GM21529 (cell line): Measurements from ENCODE around the gene AP1G2.
A peak's percentile ranks its signal among the peaks of the same experiment; 100 is the strongest.
"Not testable (repeated sequence)": the region's sequence is repeated elsewhere in the genome, so short reads cannot be mapped to it uniquely, and the experiment has no call there.

Experiments used
- ATAC-seq: cut with Tn5 transposase; IDR thresholded peaks from one replicate; pipeline ENCODE4 v1.9.1; 2021; ENCODE audit not compliant: unreplicated experiment

Gene AP1G2

DNA sequence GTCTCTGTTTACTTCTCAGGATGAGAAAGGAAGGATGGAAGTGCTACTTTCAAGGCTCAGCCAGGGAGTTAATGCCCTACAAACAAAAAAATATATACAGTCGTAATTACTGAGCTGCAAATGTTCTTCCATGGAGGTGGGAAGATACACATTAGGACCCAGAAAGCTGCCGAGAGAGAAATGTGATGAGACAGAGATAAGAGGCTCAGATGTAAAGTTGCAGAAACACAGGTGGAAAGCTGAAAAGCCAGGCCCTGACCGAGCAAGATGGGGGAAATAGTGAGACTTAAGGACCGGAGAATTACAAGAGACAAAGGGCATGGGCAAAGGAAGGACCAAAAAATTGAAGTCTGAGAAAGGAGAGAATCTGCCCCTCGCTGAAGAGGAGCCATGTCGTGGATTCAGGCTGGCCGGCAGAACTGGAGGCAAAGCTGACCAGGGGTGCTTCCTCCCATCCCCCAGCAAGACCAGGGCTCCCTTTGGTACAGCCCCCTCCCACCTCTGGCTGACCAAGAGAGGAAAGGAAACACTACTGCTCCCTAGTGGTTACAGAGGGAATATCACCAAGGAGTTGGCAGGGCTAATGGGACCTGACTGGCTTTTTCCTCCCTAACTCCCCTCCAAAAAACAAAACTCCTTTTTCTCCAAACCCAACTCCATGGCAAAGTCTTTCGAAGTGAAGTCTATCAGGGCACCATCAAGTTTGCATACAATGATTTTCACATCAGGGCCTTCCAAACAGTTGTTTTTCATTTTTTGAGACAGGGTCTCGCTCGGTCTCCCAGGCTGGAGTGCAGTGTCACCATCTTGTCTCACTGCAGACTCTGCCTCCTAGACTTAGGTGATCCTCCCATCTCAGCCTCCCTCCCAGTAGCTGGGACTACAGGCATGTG is 28.1 kb downstream of the AP1G2 start:
- peak; percentile 65 for ATAC-seq

- ATAC-seq: no peak
Measured at GRCh38 chr14:23538785-23539184, 28.8 kb downstream of the AP1G2 start.

DNA sequence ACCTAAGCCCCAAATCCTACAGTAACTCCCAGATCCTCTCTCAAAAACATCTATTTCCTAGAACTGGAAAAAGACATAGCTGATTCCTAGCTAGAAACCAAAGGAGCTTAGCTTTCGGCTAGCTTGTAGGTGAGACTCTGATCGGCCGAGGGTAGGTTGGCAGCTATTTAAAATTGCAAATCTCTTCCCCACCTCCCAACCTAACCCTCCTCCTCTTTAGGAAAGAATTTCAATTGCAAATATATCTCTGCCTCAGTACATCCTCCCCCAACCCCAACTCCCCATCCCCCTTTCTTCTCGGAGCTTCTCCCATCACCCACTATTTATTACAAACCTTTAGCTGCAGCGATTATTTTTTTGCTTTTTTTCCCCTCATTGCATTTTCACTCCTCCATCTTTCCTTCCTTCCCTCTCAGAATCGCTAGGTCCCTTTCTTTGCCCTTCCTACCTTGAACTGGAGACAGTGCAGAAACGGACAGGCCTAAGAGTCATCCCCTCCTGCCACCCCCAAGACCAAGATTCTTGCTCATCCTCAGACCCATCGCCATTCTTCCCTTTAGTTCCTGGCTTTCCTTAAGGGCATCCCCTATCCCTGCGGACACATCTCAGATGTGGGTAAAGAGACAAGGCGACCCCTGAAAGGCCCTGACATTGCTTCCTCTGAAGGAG is 29.4 kb downstream of the AP1G2 start:
- no peak for ATAC-seq

DNA sequence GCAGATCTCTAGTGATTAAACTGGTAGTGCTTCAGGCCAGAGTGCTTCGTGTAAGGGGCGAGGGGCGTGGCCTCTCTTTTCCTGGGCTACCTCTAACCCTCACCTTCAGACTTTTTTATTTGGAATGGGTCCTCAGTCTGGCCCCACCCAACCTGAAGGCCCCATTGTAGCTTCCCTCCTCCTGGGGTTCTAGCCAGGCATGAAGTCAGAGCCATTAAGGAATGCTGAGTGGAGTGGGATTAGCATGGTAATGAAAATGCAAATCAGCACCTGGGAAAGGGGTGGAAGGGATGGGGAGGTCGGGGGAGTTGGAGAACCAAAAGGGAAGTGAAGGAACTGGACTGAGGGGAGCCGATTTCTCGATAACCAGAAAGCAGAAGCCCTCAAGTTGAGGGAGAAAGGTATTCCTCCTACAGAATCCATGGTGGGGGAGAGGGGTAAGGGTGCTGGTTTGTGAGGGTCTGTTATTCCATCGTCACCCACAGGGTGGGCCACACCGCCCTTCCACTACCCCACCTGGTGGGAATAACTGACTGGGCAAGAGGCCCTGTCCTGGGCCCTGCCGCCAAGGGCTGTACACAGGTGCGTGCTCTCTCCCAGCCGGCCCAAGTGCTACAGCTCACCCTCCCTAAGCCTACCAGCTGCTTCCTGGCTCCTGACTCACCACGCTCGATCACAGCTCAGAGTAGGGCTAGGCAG is 30.1 kb downstream of the AP1G2 start:
- no peak for ATAC-seq

DNA sequence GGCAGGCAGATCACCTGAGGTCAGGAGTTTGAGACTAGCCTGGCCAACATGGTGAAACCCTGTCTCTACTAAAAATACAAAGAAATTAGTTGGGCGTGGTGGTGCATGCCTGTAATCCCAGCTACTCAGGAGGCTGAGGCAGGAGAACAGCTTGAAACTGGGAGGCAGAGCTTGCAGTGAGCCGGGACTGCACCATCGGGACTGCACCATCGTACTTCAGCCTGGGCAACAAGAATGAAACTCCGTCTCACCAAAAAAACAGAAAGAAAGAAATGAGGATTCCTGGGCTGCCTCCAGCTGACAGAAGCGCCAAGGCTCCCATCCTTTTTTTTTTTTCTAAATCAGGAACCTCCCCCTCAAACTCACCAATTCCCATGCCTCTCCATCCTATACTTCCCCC is 30.7 kb downstream of the AP1G2 start:
- not testable (repeated sequence) for ATAC-seq

- ATAC-seq: no peak
Measured at GRCh38 chr14:23536494-23536893, 31.1 kb downstream of the AP1G2 start.

DNA sequence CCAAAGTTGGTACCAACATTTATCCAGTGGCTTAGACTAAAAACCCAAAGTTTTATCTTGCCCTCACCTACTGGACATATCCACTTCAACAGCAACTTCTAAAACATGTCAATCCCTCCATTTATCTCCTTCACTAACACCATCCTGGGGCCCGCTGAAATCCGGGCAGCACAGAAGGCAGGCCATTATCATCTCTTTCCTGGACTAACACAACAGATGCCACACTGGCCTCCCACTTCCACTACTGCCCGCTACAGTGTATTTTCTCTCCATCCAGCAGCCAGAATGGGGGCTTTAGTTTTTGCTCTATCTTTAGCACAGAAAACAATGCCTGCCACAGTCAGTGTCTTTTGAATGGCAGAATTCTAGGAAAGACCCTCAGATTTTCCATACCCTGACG is 31.6 kb downstream of the AP1G2 start:
- no peak for ATAC-seq

DNA sequence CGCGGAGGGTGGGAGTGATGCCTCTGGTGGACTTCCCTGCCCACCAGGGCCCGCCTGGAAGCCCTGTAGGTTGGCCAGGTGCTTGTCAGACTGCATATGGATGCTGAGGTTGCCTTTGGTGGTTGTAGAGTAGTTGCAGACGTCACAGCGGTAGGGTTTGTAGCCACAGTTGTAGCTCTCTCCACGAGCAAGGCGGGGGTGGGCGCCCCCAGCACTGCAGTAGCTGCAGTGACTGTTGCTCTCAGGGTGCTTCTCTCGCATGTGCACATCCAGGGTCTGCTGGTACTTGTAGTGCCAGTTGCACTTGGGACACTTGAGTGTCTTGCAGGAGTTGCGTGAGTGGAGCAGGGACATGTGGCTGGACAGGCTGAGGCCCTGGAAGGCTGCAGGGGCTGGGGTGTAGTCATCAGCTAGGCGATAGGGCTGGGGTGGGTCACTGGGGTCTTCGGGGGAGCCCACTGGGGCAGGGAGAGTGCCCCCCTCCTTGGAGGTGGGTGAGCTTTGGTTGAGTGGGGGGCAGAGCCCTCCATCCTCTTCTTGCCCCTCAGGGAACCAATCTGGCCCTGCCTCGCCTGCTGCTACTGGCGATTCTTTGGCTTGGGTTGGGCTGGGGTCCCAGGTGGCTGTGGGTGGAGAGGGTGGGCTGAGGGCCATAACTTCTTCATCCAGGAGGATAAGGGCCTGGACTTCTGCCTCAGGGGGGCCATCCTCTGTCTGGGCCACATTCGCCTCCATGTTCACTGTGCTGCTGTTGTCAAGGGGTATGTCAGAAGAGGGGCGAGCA is 33.7 kb downstream of the AP1G2 start:
- no peak for ATAC-seq

DNA sequence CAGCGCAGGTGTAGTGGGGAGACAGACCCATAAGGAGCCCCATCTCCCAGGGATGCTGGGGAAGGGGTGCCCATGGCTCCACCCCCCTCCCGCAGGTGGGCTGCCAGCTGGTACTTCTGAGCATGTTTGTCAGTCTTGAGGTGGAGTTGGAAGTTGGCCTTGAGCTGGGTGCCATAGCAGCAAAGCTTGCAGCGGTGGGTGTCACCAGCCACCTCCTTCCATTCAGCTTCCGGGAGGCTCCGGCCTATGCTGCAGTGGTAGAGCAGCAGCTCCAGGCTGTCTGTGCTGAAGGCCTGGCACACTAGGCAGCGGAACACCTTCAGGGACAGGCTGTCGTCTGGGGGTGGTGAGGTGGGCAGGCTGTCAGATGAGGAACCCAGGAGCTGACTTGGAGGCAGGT is 34.9 kb downstream of the AP1G2 start:
- ATAC-seq: no peak

- ATAC-seq: no peak
Measured at GRCh38 chr14:23531391-23531790, 36.2 kb downstream of the AP1G2 start.

GRCh38 chr14:23530375-23531055 is 37.1 kb downstream of the AP1G2 start:
- no peak for ATAC-seq

DNA sequence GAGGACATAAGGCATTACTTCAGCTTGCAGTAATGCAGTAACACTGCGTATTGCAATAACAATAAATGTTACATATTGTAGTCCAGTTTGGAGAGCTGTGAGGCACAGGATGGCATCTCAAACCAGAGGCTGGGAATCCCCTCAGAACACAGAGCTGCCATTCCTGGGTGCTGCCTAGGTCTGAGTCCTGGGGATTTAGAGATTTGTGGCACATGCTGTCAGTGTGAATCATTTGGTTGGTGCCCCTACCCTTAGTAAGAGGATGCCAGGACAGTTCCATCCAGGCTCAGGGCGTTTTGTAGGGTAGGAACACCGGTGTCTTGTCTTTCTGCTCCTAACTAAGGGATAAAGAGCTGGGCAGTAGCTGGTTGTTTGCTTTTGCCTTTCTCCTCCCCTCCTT is 38.6 kb downstream of the AP1G2 start:
- ATAC-seq: no peak

- no peak for ATAC-seq
Measured at GRCh38 chr14:23528555-23528954, 39.0 kb downstream of the AP1G2 start.

GRCh38 chr14:23525611-23526010 is 42.0 kb downstream of the AP1G2 start:
- ATAC-seq: no peak

DNA sequence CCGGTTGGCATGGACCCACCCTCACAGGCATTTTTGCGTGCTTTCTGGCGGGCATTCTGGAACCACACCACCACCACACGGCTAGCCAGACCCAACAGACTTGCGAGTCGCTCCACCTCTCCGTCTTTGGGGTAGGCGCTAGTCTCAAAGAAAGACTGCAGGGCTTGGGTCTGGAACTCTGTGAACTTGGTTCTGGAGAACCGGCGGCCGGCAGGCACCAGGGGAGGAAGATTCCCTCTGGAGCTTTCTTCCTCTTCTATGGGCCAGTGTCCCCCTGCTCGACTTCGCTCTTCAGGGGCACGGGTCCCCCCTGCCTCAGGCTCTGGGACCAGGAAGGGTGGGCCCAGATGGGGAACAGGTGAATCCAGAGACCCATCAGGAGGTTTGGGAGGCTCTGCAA is 42.6 kb downstream of the AP1G2 start:
- ATAC-seq: no peak

- no peak for ATAC-seq
Measured at GRCh38 chr14:23523229-23524016, 44.2 kb downstream of the AP1G2 start.

DNA sequence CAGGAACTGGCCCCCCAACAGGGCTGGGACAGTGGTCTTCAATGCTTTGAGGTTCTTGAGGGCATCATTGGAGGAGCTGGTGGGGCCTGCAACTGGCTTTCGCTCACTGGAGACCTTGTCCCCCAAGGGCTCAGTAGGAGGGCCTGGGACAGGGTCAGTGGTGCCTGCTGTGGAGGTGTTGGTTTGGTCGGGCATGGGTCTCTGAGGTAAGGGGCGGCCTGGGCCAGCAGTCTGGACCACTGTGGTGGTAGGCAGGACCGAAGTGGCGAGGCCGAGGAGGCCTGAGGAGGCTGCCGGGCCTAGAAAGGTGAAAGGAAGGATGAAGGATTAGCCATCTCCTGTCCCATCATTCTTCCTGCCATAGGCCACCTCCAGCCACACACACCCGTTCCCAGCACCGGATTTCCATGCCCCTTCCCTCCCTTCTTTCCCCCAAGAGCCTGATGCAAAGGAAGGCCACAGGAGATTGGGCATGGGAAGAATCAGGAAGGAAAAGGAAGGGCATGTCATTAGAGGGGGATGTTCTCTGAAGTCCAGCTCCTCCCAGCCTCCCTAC is 44.9 kb downstream of the AP1G2 start:
- ATAC-seq: no peak

DNA sequence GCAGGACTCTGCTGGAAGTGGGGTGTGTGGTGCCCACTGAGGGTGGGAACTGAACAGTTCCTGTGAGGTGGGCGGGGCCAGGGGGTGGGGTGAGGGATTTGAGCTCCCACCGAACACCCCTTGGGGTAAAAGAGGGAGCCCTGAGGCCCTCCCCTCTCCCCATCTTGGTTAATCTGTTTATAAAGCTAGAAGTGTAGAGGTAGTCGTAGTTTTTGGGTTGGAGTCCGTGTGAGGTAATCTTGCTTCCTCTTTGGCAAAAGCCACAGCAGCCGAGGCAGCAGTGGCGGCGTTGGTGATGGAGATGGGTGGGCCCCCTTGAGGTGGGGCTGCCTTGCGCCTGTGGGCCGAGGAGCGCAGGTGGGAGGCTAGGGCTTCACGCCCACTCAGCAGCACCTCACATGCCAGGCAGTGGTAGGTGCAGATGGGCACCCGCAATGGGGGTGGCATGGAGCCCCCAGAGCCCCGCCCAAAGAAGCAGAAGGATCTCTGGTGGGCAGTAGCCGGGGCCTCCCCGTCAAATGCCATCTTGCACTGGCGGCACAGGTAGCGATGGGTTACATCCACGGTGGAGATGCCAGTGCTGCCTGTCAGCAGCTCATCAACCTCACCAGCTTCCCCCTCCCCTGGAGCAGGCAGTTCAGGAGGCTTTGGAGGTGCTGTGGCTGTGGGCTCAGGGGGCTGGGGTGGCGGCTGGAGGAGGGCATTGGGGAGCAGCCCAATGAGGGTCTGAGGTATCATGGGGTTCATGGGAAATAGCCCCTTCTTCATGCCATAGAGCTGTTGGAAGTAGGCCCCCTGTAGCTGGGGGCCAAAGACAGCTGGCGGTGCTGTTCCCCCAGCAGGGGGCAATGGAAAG is 45.6 kb downstream of the AP1G2 start:
- no peak for ATAC-seq
